OCI-M1 (cell line): ENCODE data around the gene CNIH3.

ENCODE experiments used
- DNase-seq: peaks from one replicate; lab custom pipeline; 2025; lab: John Stamatoyannopoulos, UW

The CNIH3 gene

DNA sequence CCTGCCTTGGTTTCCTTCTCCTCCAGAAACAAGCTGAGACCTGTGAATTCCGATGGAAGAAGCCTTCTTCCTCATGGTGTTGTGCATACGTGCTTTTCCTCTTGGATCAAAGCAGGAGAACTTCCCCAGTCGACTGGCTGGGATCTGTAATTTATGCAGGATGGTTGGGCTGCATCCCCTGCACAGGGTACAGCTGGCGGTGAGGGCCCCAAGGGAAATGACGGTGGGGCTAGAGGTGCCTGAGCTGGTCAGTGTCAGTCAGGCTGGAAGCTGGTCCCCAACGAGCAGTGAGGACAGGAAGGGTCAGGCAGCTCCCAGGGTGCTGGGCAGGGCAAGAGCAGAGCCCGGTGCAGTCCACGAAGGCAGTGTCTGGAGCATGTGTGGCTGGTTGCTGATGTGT, 106.7 kb downstream of the CNIH3 start:
- DNase-seq, result no peak

- DNase-seq, result no peak
Measured at GRCh38 chr1:224724566-224724965, 108.4 kb downstream of the CNIH3 start.

GRCh38 chr1:224726441-224727182, 110.5 kb downstream of the CNIH3 start:
- DNase-seq, result peak; percentile 88

DNA sequence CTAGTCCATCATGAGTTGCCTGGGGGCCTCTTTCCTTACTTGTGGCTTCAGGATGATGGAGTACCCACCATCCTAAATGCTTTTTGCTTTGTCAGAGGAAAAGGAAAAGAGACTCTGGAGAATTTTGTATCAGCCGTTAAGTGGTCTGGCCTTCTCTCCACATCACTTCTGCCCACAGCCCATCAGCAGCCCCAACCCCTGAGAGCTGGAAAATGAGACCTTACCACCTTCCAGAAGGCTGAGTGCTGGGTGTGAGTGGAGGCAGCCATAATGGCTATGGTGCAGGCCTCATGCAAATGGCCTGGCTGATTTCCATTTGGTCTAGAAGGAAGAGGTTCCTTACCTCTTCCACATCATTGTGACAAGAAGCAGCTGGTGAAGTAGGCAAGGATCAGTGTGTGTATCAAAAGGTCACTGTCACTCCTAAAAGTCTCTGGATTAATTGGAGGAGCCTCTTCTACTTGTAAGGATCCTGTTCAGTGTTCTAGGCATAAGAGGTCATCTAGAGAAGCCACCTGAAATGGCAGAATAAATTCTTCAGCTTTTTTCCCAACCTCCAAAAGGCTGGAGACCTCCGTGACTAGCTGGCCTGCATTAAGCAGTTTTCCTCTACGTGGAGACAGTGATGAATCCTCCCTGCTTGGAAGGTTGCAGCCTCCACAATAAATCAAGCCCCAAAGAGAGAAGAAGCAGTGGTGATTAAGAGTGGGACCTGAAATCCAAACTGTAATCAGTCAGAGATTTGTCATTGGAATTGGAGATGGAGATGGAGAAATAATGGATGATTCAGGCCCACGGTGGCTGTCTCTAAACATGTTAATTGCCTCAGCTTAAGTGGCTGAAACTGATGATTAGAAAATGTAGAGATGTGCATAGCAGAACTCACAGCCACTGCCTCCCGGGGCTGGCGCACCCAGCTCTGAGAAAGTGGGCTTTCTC, 111.5 kb downstream of the CNIH3 start:
- DNase-seq, result peak; percentile 33

GRCh38 chr1:224730540-224730939, 114.4 kb downstream of the CNIH3 start:
- no peak for DNase-seq

DNA sequence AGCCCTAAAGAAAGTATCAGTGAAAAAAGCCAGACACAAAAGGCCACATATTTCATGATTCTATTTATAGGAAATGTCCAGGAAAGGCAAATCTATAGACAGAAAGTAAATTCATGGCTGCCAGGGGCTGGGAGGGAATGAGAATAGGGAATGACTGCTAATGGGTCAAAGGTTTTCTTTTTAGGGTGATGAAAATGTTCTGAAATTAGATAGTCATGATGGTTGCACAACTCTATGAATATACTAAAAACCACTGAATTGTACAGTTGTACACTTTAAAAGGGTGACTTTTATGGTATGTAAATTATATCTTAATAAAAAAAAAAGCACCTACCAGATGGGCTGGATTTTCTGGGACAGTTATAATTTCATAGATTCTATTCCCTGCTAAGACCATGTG, 114.8 kb downstream of the CNIH3 start:
- DNase-seq, result peak; percentile 11

DNA sequence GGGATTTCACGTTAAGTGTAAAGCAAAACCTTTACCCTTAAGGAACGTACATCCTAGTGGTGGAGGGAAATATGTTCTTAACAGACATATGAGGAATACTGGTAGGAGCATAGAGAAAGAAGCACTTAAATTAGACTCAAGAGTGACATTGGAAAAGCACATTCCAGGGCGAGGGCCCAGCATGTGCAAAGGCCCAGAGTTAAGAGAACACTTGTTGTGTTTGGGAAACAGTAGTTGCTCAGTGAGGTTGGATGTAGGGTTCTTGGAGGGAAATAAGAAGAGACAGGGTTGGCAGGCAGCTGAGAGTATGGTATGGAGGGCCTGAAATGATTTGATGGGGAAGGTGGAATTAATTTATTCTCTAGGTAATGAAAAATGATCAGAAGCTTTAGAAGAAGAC, 115.5 kb downstream of the CNIH3 start:
- DNase-seq, result no peak

- no peak for DNase-seq
Measured at GRCh38 chr1:224732377-224733026, 116.4 kb downstream of the CNIH3 start.

GRCh38 chr1:224733027-224733911, 117.2 kb downstream of the CNIH3 start:
- DNase-seq, result peak; percentile 74

DNA sequence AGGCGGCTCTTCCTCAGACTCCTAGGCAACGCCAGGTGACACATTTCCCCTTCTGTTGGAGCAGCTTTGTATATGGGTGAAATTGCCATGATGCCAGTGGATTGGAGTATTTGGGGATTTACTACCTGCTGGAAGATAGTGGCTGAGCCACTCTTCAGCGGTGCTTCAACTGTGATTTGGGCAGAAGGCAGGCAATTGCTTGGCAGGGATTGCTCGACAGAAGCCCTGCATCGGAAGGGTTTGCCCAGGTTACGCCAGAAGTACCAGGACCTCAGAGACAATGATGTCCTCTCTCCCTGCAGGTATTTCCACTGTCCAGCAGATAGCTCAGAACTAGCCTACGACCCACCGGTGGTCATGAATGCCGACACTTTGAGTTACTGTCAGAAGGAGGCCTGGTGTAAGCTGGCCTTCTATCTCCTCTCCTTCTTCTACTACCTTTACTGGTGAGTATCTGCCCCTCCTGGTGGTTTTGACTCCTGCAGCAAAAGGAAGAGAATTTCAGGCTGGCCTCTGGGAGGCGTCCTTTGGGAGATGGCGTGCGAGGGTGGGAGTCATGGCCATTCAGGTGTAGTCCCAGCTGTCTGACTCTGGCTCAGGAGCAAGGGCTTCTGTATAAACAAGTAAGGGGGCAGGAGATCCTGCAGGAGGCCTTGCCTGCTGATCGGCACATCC, 118.3 kb downstream of the CNIH3 start:
- DNase-seq, result no peak

GRCh38 chr1:224735159-224735558, 119.0 kb downstream of the CNIH3 start:
- no peak for DNase-seq

DNA sequence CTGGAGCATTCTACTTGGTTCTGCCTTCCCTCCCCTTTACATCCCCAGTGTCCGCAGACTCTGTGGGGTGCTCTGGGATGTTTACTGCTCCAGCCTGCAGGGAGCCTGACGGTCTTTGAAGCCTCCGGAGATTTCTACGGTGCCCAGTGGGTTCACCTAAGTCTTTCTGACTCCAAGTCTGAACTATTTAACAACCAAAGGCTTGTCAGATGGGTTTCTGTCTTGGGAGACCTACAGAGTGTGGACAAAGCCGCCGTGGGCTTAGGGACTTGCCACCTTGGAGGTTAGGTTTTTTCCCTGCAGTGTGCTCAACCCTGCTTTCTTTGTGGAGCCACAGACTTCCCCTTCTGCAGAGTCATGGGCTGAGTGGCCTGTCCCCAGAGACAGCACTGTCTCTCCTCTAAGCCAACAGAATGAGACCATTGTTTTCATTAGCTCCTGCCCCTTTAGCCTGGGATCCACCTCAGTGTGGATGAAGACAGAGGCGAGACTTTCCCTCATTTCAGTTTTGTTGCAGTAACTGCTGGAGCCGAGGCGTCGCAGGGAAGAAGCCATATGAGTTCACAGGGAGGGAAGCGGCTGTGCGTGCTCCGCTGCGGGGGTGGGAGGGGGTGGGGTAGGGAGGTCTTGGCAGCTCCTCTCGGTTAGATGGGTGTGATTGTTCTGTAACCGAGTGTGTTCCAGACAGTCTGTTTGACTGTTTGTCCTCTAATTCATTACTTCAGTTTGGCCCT, 120.7 kb downstream of the CNIH3 start:
- DNase-seq, result peak; percentile 9

DNA sequence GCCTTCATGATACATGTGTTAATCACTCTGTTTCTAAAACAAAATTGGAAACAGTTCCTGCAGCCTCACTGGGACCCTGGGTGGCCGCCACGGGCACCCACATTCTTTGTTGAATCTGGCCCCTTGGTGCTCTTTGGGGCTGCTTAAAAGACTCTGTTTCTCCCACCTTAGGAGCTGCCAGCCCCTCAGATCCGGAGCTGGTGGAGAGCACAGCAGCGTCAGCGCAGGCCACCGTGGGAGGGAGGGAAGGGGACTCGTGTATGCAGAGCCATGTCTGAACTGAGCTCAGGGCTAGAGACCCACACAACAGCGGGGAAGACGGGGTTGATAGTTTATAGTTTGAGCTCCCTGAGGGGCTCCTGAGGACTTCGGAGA, 121.2 kb downstream of the CNIH3 start:
- no peak for DNase-seq

GRCh38 chr1:224739303-224739996, 123.3 kb downstream of the CNIH3 start:
- DNase-seq, result no peak

DNA sequence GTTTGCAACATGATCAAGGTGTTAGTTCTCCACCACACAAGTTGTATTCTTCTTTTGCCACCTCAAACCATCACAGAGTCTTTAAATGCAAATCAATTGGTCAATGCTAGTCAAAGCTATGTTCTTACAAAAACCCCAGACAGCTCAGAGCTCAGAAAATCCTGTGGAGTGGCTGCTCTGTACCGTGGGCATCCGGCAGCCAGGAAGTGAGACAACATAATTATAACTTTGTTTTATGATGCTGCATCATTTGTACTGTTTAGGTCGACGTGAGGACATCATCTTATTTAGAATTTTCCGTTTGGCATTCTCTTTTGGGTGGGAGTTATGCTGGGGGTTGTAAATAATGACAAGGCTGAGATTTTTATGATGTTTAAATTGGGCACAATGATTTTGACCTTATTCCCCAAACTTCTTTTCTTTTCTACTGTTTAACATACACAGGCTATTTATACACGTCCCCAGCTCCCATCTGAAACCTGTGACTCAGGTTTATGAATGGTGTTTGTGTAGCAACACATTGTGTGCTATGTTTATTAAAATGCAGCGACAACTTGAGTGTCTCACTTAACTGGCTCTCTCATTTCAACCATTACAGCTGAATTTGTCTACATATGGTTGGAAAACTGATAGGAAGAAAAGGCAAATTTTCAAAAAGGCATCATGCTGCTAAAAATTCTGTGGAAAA, 124.0 kb downstream of the CNIH3 start:
- no peak for DNase-seq

DNA sequence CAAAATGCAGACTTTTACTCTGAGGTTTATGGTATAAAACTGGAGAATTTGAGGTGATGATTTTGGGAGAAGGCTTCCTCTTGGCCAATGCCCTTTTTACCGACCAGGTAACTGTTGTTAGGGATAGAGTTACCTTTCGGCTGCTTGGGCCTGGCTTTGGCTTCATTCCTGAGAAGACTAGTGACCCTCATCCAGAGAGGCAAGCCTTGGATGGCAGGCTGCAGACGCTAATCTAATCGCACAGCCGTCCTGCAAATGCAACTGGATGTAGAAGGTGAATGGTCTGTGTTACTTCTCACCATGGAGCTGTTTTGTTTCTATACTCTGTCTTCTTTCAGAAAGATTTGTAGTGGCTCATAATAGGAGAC, 124.6 kb downstream of the CNIH3 start:
- no peak for DNase-seq

DNA sequence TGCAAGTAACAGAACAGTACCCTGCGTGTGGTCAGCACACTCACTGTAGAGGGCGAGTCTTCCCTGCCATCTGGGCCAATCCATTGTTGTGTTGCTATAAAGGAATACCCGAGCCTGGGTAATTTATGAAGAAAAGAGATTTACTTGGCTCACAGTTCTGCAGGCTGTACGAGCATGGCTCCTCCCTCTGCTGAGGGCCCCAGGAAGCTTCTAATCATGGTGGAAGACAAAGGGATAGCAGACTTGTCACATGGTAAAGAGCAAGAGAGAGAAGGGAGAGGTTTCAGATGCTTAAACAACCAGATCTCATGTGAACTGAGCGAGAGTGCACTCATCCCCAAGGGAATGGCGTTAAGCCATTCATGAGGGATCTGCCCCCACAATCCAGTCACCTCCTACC, 126.2 kb downstream of the CNIH3 start:
- no peak for DNase-seq

DNA sequence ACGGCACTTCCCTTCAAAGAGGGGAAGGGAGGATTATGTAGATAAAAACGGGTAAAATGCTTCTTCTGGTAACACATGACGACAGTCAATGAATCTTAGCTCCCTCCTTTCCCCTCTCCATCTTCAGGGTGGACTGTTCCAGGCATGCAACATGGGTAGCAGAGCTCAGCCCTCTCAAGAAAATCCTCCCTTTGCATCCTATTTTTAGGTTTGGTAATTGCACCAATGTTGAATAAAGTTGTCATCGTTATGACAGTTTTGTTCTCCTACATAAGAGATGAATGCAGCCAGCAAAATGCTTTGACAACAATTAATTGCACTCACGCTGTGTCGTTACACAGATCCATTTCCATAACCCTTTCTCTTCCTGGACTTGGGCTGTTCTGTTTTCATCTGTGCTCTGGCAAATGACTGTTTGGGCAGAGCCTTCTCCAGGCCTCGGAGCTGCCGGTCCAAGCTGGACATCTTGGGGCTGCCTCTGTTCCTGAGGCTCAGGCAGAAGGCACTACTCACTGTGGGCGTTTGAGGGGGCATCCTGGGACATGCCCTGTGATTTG, 127.6 kb downstream of the CNIH3 start:
- no peak for DNase-seq

DNA sequence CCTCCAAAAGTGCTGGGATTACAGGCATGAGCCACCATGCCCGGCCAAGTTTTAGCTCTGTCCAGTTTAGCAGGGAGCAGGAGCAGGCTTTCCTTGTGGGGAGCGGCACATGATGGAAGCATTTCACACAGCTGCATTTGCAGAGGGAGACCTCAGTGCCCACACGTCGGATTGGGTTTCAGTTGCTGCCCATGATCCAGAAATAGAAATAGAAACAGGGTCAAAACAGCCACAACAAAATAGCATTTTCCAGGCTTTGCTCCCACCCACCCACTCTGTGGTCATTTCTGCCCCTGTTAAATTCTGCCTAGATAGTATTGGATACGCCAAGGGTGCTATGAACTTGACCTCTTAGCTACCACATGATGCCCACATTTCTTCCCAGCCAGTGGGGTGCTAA, 128.4 kb downstream of the CNIH3 start:
- DNase-seq, result no peak
